K562 (cell line): ENCODE results near the gene NRG2.

Experiments used
- ARNT ChIP-seq, 2 experiments: fragments of 450-650 bp; IDR thresholded peaks; 2 replicates each; pipeline ENCODE4 v1.6.1; 2016; ENCODE audit warnings: mild to moderate bottlenecking in 1 of 2
- HDGF ChIP-seq: fragments of 450-650 bp; IDR thresholded peaks from 2 replicates; pipeline ENCODE4 v1.6.1; 2016
- IRF1 ChIP-seq: sonication (generic); formaldehyde crosslinking; IDR thresholded peaks from 2 replicates; pipeline ENCODE4 v1.8.0; 2022; ENCODE audit warnings: missing genetic modification reagents, mild to moderate bottlenecking, borderline replicate concordance
- MTA1 ChIP-seq: fragments of 450-650 bp; IDR thresholded peaks from 2 replicates; pipeline ENCODE4 v1.6.1; 2017; ENCODE audit warnings: borderline replicate concordance
- TBP ChIP-seq: optimal IDR thresholded peaks from 2 replicates; pipeline ENCODE3; 2011; ENCODE audit warnings: low read depth, low read length, improper control_type of control experiment
- ZEB2 ChIP-seq: fragments of 450-650 bp; IDR thresholded peaks from 2 replicates; pipeline ENCODE4 v1.6.1; 2016
- ZNF780A ChIP-seq: fragments of 250-450 bp; sonication (Bioruptor Pico); IDR thresholded peaks from 2 replicates; pipeline ENCODE4 v1.5.0; 2021; ENCODE audit warnings: mild to moderate bottlenecking
- TF ChIP-seq, protein P1 (sequence below), 3 experiments: IDR thresholded peaks in 2 of 3; conservative IDR thresholded peaks in 1 of 3; 2 replicates each; pipeline ENCODE4 v1.5.1; 2011 to 2012; ENCODE audit warnings: low read length in 3 of 3, mild to moderate bottlenecking in 3 of 3, control low read depth in 2 of 3, improper control_type of control experiment in 1 of 3, inconsistent platforms in 1 of 3, low read depth in 1 of 3, mixed read lengths in 1 of 3, moderate library complexity in 1 of 3; ENCODE audit not compliant: insufficient read depth in 2 of 3

DNA sequence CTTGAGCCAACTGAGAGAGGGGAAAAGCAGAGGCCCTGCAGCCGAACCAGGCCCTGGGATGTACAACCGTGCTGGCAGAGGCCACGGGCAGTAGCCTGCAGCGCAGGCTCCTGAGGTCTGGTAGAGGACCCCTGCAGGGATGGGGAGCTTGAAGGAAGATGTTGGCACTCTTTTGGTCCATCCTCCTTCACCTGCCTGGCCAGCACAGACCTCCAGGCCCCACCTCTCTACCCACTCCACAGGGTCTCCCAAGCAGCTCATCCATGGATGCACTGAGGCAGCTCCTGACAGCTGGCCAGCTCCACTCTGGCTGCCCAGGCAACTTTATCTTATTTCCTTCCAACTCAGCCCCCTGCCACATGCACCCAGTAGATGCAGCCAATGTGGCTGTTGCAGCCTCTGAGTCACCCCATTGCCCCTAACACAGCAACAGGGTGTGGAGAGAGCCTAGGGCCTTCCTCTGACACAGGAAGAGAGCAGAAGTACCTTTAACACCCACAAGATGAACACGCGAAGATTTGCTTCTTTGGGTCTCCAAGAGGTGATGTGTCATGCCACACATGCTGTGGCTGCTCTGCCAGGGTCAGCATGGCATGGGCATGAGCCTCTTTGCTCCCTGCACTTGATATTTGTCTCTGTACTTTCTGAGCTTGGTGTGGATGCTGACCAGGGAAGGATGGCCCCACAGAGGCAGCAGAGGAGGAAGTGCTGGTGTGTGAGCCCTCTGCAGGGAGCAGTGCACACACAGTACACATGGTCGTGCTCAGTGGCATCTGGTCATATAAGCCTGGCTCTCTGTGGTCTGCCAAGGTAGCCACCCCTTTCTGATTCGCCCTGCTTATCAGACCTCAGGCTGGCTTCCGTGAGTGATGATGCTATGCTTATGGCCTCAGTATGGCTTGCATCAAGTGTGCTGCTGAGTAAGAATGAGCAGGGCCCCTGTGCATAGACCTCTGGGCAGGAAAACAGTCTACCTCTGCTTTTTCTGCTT, 117.2 kb downstream of the NRG2 start:
- TF ChIP-seq ZNF780A (CRISPR knock-in tag) (no peak), ZEB2 (no peak), IRF1 (CRISPR knock-in tag) (no peak), MTA1 (no peak), HDGF (no peak), ARNT (IDR thresholded peaks at IDR 0.05) (no peak), TBP (no peak)
- TF ChIP-seq, protein P1, sequence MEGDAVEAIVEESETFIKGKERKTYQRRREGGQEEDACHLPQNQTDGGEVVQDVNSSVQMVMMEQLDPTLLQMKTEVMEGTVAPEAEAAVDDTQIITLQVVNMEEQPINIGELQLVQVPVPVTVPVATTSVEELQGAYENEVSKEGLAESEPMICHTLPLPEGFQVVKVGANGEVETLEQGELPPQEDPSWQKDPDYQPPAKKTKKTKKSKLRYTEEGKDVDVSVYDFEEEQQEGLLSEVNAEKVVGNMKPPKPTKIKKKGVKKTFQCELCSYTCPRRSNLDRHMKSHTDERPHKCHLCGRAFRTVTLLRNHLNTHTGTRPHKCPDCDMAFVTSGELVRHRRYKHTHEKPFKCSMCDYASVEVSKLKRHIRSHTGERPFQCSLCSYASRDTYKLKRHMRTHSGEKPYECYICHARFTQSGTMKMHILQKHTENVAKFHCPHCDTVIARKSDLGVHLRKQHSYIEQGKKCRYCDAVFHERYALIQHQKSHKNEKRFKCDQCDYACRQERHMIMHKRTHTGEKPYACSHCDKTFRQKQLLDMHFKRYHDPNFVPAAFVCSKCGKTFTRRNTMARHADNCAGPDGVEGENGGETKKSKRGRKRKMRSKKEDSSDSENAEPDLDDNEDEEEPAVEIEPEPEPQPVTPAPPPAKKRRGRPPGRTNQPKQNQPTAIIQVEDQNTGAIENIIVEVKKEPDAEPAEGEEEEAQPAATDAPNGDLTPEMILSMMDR (IDR thresholded peaks at IDR 0.05 in 2 of 3, conservative IDR thresholded peaks at IDR 0.05 in 1 of 3; ENCODE audit: insufficient read depth in 2 of 3, low read depth in 1 of 3, low read length in 3 of 3) = no peak
